ENCODE results near the gene RIMBP3C. TPM values are rescaled to one million over a fixed set of nuclear protein-coding genes. Genes with fewer than 3 reads are reported as not detected.
A peak's percentile ranks its signal among the peaks of the same experiment; 100 is the strongest.
"Not testable (repeated sequence)": the region's sequence is repeated elsewhere in the genome, so short reads cannot be mapped to it uniquely, and the experiment has no call there.

The RIMBP3C gene
- total RNA-seq, 4 donors from 2014 or later, result 0.19 TPM; not detected in 3

DNA sequence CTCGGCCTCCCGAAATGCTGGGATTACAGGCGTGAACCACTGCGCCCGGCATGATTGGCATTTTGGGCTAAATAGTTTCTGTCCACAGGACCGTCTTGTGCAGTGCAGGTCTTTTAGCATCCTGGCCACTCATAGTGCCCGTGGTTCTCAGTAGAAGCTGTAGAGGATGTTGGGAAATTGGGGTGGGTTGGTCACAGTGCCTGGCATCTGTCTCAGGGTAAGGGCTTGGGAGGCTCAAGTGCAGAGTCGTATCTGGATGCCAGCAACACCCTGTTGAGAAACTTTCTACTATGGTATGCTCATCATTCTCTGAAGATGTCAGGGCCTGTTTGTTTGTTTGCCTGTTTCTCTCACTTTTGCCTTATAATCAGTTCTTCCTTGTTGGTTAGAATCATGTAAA is 38.1 kb upstream of the RIMBP3C start:
- Histone ChIP-seq H3K9me3 (no peaks in the 10 kb centered on the region), H3K27ac (no peak overlapping the region), H3K4me3 (no peak overlapping the region), H3K4me1 (peaks cover 34% of the 10 kb centered on the region), H3K36me3 (peaks cover 18% of the 10 kb centered on the region), H3K27me3 (no peaks in the 10 kb centered on the region)
- WGBS, result 91% methylated on average over 8 of the region's 8 CpGs
- DNase-seq (ENCODE audit: low spot score in 2 of 2), result no peak
- TF ChIP-seq EP300 (IDR thresholded peaks at IDR 0.05), result no peak
- no peak for TF ChIP-seq POLR2A (IDR thresholded peaks at IDR 0.05)
- TF ChIP-seq, protein P1, sequence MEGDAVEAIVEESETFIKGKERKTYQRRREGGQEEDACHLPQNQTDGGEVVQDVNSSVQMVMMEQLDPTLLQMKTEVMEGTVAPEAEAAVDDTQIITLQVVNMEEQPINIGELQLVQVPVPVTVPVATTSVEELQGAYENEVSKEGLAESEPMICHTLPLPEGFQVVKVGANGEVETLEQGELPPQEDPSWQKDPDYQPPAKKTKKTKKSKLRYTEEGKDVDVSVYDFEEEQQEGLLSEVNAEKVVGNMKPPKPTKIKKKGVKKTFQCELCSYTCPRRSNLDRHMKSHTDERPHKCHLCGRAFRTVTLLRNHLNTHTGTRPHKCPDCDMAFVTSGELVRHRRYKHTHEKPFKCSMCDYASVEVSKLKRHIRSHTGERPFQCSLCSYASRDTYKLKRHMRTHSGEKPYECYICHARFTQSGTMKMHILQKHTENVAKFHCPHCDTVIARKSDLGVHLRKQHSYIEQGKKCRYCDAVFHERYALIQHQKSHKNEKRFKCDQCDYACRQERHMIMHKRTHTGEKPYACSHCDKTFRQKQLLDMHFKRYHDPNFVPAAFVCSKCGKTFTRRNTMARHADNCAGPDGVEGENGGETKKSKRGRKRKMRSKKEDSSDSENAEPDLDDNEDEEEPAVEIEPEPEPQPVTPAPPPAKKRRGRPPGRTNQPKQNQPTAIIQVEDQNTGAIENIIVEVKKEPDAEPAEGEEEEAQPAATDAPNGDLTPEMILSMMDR (IDR thresholded peaks at IDR 0.05), result no peak
- no peak for TF ChIP-seq POLR2AphosphoS5 (IDR thresholded peaks at IDR 0.05)

DNA sequence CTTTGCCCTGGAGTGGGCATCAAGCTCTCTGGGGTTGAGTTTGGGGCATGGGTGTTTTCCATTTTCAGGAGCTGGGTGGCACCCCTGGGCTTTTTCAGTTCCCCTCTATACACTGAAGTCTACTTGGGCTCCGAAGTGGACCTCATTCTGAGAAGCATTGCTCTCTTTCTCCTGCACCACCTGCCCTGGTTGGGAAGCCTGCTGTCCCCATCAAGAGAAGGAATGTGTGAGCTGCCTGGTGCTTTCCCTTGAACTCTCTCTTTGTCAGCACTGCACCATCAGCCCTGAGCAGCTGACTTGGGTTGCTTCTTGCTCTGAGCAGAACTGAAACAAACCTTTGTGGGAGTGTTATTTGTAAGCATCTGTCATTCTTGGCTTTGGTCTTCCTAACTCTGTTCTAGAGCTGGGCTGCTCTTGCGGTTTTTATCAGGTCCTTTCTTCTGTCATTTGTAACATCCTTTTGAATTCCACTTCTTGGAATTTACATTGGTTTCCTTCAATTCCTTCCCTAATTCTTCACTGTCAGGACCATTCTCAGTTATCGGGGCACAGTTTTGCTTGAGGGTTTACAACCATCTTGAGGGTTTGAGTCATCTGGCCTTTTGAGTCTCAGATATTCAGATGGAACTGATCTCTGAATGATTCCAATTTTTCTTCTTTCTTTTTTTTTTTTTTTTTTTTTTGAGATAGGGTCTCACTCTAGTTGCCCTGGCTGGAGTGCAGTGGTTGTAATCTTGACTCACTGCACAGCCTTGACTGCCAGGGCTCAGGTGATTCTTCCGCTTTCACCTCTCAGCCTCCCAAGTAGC is 36.7 kb upstream of the RIMBP3C start:
- peaks cover 45% of the 10 kb centered on the region for H3K4me1 ChIP-seq
- DNase-seq (ENCODE audit: low spot score in 2 of 2), result no peak
- WGBS, result 59% methylated on average over 4 of the region's 4 CpGs
- no peak overlapping the region for H3K27ac ChIP-seq
- no peak for TF ChIP-seq POLR2A (IDR thresholded peaks at IDR 0.05)
- TF ChIP-seq, protein P1 (IDR thresholded peaks at IDR 0.05), result no peak
- no peak for TF ChIP-seq POLR2AphosphoS5 (IDR thresholded peaks at IDR 0.05)
- TF ChIP-seq EP300 (IDR thresholded peaks at IDR 0.05), result no peak
- H3K36me3 ChIP-seq, result peaks cover 4% of the 10 kb centered on the region
- H3K27me3 ChIP-seq, result no peaks in the 10 kb centered on the region
- H3K9me3 ChIP-seq, result no peaks in the 10 kb centered on the region
- H3K4me3 ChIP-seq, result no peak overlapping the region

DNA sequence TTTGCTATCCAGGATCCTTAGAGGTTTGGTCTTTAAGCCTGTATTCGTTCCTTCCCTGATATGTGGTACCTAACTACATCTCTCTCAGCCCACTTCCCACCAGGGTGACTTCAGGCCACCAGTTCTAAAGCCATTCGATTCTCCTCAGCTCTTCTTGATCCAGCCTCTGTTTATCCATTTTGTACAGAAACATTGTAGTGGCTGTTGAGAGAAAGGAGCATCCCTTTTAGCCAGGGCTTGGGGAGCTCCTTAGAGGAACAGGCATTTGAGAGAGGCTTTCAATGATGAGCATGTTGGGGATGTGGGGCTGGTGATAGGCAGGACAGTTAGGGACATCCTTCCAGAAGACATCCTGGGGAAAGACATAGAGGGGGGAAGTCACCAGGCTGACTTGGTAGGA is 34.1 kb upstream of the RIMBP3C start:
- TF ChIP-seq EP300 (IDR thresholded peaks at IDR 0.05) (no peak), POLR2A (IDR thresholded peaks at IDR 0.05) (no peak), POLR2AphosphoS5 (IDR thresholded peaks at IDR 0.05) (no peak)
- TF ChIP-seq, protein P1 (IDR thresholded peaks at IDR 0.05), result no peak
- H3K4me3 ChIP-seq, result no peak overlapping the region
- no peak for DNase-seq (ENCODE audit: low spot score in 2 of 2)
- H3K4me1 ChIP-seq, result peaks cover 41% of the 10 kb centered on the region
- 70% methylated on average over 2 of the region's 2 CpGs for WGBS
- no peaks in the 10 kb centered on the region for H3K27me3 ChIP-seq
- H3K9me3 ChIP-seq, result no peaks in the 10 kb centered on the region
- H3K36me3 ChIP-seq, result no peaks in the 10 kb centered on the region
- no peak overlapping the region for H3K27ac ChIP-seq

DNA sequence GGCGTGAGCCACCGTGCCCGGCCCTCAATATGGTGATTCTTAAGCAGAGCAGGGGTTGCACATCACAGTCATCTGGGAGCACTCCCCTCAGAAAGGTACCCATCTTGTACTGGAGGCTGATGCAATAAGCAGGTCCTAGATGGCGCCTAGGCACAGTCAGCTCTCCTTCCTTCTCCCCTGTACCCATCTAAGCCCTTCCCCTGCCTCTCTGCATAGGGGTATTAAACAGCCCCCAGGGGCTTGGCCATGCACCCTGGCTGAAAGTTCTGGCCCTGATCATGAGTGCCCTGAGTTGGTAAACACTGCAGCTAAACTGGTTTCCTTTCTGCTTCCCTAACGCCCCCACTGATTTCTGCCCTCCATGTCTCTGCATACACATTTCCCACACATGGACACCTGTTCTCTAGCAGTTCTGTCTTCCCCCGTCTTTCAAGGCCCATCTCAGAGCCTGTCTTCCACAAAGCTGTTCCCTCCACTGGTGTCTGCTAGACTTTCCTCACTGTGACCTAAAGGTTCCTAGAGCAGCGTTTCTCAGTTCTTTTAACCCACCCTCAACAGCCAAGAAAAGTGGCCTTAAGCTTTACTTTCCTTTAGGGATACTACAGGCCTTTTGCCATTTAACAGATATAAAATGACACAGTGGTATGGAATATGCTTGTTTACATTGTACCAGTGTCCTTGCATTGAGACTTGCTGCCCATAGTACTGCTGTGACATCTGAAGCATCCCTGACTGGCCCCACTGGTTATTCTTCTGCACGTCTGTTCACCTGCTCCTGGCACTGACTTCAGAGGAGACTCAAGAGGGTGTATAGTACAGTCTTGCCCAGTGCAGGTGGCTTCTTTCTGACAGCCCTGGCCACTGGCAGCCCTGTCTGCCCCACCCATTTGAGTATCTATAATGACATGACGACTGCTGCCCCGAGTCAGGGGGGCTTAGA is 31.8 kb upstream of the RIMBP3C start:
- Histone ChIP-seq H3K9me3 (no peaks in the 10 kb centered on the region), H3K4me1 (peaks cover 49% of the 10 kb centered on the region), H3K36me3 (no peaks in the 10 kb centered on the region), H3K4me3 (no peak overlapping the region), H3K27ac (peak overlapping the region; percentile 15), H3K27me3 (no peaks in the 10 kb centered on the region)
- TF ChIP-seq EP300 (IDR thresholded peaks at IDR 0.05), result no peak
- TF ChIP-seq POLR2A (IDR thresholded peaks at IDR 0.05), result no peak
- TF ChIP-seq POLR2AphosphoS5 (IDR thresholded peaks at IDR 0.05), result no peak
- TF ChIP-seq, protein P1 (IDR thresholded peaks at IDR 0.05), result no peak
- 74% methylated on average over 10 of the region's 10 CpGs for WGBS
- no peak for DNase-seq (ENCODE audit: low spot score in 2 of 2)

DNA sequence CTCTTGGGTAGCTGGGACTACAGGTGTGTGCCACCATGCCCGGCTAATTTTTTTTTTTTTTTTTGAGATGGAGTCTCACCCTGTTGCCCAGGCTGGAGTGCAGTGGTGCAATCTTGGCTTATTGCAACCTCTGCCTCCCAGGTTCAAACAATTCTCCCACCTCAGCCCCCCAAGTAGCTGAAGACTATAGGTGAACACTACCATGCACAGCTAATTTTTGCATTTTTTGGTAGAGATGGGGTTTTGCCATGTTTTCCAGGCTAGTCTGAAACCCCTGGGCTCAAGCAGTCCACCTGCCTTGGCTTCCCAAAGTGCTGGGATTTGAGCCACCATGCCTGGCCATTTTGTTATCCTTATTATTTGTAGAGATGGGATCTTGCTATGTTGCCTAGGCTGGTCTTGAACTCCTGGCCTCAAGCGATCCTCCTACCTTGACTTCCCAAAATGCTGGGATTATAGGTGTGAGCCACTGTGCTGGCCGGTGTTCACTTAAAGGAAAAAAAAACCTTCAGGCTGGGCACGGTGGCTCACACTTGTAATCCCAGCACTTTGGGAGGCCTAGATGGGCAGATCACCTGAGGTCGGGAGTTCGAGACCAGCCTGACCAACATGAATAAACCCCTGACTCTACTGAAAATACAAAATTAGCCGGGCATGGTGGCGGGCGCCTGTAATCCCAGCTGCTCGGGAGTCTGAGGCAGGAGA is 29.9 kb upstream of the RIMBP3C start:
- H3K4me1 ChIP-seq, result peaks cover 54% of the 10 kb centered on the region

DNA sequence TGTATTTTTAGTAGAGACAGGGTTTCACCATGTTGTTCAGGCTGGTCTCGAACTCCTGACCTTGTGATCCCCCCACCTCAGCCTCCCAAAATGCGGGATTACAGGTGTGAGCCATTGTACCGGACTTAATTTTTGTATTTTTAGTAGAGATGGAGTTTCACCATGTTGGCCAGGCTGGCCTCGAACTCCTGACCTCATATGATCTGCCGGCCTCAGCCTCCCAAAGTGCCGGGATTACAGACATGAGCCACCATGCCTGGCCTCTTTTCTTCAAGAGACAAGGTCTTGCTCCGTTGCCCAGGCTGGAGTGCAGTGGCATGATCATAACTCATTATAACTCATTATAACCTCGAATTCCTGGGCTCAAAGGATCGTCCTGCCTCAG is 29.4 kb upstream of the RIMBP3C start:
- peaks cover 54% of the 10 kb centered on the region for H3K4me1 ChIP-seq

More for the DNA sequence above, 29.9 kb upstream of the RIMBP3C start:
- H3K4me3 ChIP-seq; H3K36me3 ChIP-seq; H3K27ac ChIP-seq; H3K27me3 ChIP-seq; H3K9me3 ChIP-seq; DNase-seq (ENCODE audit: low spot score in 2 of 2): not testable (repeated sequence)
- WGBS, result 96% methylated on average over 10 of the region's 10 CpGs

More for the DNA sequence above, 29.4 kb upstream of the RIMBP3C start:
- H3K4me3 ChIP-seq; H3K9me3 ChIP-seq; H3K36me3 ChIP-seq; H3K27ac ChIP-seq; H3K27me3 ChIP-seq; DNase-seq (ENCODE audit: low spot score in 2 of 2): not testable (repeated sequence)
- 94% methylated on average over 9 of the region's 9 CpGs for WGBS
